Cardiac fibroblast (primary cell): ENCODE results near the gene HDAC4.

Source experiments
- DNase-seq, 2 donors: peaks; one replicate each; pipeline versions ENCODE4 v3.0.0 to v3.0.0-alpha.2; 2010; ENCODE audit warnings: low read depth in 2 of 2
- H3K4me3 ChIP-seq, 2 donors: replicated peaks in 1 of 2; 1 replicate in 1 of 2; 2 replicates in 1 of 2; pipeline ENCODE4 v1.5.1; 2011; ENCODE audit warnings: low read depth in 2 of 2, low read length in 2 of 2, mild to moderate bottlenecking in 2 of 2, moderate library complexity in 1 of 2
- CTCF ChIP-seq: IDR thresholded peaks from one replicate; pipeline ENCODE4 v1.5.1; 2011; ENCODE audit warnings: low read depth, mild to moderate bottlenecking, low read length, inconsistent platforms

HDAC4 gene

DNA sequence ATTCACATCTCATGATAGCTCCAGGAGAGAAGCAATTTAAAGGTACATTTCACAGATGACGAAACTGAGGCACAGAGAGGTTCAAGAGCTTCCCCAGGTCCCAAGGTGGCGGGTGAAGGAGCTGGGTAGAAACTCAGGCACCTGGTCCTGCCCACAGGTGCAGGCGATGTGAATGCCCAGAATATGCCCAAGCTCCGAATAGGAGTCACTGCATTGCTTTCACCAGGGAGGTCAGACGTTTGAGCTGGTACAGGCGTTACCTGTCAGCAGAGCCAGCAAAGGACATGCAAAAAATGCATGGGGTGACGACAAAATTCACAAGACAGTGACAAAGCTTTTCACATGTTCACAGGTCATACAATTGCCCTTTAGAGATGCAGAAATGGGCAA is 247.9 kb downstream of the HDAC4 start:
- H3K4me3 ChIP-seq, result no peak overlapping the region
- no peak for DNase-seq
- TF ChIP-seq CTCF, result no peak

- TF ChIP-seq CTCF, result no peak
- H3K4me3 ChIP-seq, result no peak overlapping the region
- DNase-seq, result no peak
These were observed 248.4 kb downstream of the HDAC4 start for GRCh38 chr2:239152239-239152915.

DNA sequence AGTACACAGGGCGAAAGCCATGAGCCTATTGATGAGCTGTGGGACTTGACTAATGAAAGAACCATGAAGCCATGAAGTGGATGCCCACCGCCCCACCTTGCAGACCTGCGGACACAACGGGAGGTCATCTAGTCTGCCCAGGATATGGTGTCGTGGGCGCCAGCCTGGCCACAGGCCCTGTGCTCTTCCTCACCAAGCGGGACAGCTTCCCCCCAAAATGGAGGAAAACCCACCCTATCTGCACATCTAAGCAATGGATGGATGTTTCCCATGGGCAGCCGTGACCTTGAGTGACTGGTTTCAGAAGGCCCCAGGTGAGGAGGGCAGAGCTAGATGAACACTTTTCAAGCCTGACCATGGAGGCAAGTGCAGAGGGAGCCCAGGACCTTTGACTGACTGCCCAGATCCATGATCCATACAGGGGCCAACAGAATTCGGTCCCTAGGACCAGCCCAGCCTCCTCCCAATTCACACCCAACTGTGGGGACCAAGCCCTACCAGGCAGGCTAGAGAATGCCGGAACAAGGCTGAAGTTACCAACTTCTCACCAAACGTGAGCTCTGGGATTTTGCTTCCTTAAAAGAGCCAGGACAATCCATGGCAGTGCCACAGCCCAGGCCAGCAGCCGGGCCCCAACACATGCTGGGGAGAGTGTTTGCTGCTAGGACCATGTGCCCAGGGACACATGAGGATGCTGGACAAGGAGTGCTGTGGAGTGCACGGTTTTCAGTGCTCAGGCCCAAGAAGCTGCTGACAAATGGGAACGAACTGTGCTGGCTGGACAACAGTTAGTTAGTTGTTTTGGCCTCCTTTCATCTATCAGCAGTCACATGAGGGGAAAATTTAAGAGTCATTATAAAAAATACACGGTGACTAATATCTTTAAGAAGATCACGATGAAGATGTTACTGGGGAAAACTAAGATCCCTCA is 249.4 kb downstream of the HDAC4 start:
- H3K4me3 ChIP-seq, result no peak overlapping the region
- DNase-seq, result peak in 1 of 2 donors; percentile 4
- no peak for TF ChIP-seq CTCF

DNA sequence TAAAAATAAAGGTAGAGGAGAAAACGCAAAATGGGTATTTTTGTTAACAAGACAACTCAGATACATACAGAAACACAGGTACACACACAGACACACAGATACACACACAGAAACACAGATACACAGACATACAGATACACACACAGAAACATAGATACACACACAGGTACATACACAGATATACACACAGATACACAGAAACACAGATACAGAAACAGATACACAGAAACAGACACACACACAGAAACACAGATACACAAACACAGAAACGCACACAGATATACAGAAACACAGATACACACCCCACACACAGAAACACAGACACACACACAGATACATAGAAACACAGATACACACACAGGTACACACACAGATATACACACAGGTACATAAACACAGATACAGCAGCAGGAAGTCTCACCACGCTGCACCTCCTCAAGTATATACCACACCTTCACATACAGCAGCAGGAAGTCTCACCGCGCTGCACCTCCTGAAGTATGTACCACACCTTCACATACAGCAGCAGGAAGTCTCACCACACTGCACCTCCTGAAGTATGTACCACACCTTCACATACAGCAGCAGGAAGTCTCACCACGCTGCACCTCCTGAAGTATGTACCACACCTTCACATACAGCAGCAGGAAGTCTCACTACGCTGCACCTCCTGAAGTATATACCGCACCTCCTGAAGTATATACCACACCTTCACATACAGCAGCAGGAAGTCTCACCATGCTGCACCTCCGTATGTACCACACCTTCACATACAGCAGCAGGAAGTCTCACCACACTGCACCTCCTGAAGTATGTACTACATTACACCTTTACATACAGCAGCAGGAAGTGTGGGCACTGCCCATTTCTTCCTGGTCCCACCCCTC is 250.5 kb downstream of the HDAC4 start:
- TF ChIP-seq CTCF, result no peak
- DNase-seq, result no peak
- no peak overlapping the region for H3K4me3 ChIP-seq

DNA sequence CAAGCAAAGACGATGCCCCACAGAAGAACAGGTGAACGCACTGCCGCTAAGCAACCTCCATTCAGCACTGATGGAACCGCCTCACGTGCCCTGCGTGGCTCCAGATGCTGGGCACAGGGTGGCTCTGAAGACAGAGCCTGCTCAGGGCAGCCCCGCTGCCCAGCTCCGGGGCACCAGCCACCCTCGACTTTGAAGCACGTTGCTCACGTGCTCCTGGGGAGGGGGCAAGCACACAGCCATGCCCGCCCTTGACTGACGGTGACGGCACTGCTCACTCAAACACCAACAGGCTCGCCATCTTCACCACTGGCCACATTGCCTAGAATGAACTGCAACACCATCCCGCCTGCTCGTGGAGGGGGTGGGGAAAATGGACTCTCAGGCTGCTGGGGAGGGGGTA is 251.3 kb downstream of the HDAC4 start:
- TF ChIP-seq CTCF, result no peak
- no peak for DNase-seq
- H3K4me3 ChIP-seq, result no peak overlapping the region

- DNase-seq, result no peak
- no peak for TF ChIP-seq CTCF
- no peak overlapping the region for H3K4me3 ChIP-seq
These were observed 252.2 kb downstream of the HDAC4 start for GRCh38 chr2:239148495-239149200.
